Globus pallidus (tissue), 1 donor: Measurements from ENCODE around the gene DTNBP1.

Source experiments
- DNase-seq: peaks from one replicate; pipeline ENCODE4 v3.0.0-alpha.2; 2015; ENCODE audit warnings: low spot score

The DTNBP1 gene, protein sequence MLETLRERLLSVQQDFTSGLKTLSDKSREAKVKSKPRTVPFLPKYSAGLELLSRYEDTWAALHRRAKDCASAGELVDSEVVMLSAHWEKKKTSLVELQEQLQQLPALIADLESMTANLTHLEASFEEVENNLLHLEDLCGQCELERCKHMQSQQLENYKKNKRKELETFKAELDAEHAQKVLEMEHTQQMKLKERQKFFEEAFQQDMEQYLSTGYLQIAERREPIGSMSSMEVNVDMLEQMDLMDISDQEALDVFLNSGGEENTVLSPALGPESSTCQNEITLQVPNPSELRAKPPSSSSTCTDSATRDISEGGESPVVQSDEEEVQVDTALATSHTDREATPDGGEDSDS

DNA sequence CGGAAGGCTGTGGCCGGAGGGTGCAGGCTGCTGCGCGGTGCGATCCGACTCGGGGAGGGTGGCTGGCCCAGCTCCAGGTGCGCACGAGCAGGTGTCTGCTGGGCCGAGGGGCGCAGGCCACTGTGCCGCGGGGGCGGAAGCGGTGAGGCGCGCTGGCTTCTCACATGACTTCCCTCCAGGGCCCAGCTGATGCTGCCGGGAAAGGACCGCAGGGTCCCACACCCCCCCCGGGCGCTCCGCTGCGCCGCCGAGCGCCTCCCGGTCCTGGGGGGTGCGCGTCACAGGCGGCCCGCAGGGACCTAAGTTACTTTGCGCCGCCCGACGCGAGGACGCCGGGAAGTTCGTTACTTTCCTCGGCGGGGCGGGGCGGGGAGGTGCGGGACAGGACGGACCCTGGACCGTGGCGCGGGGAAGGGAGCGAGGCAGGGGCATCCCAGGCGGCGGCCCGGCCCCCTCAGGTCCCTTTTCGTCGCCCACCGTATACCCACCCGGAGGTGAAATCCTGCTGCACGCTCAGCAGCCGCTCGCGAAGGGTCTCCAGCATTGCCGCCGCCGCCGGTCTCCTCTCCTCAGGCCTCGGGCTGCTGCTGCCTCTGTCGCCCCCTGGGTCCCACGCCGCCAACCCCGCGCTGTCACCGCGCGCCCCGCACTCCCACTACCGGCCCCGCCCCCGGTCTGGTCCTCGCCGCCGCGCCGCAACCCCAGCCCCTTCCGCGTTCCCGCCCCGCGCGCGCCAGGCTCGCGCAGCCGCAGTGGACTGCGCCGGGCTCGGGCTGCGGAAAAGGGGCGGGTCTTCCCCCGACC, at the start of gene DTNBP1:
DTNBP1 (minus strand) TSS at position 703 of the 804 bp plus-strand sequence; CDS start at position 544, 159 bp downstream.
- peak; percentile 80 for DNase-seq

DNA sequence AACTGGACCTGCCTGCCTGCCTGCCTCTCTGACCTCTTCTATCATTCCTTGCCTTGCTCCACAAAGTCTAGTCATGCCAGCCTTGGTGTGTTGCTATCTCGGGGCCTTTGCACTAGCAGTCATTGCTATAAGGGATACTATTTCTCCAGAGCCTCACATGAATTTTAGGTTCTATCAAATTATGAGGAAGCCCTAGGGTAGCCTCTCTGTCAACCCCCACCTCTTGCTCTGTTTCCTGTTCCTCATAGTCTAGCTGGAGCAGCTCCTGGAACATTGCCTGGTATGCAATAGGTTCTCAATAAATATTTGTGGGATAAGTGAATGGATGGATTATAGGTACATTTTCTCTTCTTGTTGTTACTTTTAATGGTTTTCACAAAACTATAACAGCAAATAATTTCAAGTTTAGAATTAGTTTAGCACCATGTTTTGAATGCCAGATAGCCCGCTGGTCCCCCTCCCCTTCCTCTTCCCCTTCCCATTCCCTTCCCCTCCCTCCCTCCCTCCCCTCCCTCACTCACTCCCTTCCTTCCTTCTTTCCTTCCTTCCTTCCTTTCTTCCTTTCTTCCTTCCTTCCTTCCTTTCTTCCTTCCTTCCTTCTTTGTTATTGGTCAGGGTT, 46.9 kb upstream of the DTNBP1 start:
- DNase-seq: no peak

DNA sequence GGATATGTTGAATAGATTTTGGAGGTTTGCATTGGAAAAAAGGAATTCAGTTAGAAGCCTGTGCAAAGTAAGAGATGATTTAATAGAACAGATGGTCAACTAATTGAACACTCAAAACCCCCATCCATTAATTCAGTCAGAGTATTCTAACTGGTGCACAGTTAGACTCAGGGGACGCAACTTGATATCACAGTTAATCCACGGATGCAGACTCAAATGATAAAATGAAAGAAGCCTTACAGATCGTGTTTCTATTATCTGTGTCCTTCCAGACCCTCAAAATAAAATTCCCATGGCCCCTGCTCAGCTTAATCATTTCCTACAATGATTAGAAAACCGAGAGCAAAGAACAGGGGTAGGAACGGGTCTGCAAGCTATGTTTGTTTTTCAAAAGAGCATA, 45.4 kb upstream of the DTNBP1 start:
- DNase-seq: no peak

DNA sequence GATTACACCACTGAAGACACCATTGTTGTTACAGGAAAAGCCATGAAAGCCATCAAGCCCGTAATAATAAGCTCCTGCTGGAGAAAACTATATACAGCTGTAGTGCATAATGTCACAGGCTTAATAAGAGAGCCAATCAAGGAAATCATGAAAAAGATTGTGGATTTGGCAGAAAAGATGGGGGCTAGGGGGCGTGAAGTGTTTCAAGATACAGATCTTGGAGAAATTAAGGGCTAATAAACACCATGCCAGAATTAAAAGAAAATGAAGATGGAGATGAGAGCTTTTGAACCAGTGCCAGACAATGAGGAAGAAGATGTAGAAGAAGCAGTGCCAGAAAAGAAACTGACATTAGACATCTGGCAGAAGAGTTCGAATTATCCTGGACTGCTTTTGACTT, 43.2 kb upstream of the DTNBP1 start:
- no peak for DNase-seq

DNA sequence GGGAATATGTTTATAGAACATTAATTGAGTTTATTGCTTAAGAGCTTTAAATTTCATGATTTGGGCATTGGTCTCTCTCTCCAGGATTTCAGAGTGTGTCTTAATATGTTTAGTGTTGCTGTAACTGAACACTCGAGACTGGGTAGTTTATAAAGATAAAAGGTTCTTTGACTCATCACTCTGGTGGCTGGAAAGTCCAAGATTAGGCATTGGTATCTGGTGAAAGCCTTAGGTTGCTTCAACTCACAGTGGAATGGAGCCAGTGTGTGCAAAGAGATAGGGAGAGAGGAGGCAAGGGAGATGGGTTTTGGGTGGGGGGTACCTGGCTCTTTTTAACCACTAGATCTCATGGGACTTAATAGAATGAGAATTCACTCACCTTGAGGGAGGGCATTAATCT, 35.6 kb upstream of the DTNBP1 start:
- no peak for DNase-seq

DNA sequence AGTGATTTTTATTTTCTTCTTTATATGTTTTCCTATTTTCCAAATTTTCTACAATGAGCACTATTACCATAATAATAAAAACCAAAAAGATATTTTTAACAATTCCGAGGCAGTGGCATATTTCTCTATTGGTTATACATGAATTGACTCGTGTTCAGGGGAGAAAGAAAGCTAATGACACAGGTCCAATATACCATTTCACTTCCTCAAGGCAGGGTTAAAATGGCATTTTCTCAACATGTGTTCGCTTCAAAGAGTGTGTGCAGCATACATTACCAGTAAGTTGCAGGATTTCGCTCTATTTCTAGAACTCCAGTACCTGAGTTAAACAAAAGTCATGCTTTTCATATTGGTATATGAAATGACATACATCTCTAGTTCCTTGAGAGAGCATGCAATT, 35.1 kb upstream of the DTNBP1 start:
- no peak for DNase-seq

DNA sequence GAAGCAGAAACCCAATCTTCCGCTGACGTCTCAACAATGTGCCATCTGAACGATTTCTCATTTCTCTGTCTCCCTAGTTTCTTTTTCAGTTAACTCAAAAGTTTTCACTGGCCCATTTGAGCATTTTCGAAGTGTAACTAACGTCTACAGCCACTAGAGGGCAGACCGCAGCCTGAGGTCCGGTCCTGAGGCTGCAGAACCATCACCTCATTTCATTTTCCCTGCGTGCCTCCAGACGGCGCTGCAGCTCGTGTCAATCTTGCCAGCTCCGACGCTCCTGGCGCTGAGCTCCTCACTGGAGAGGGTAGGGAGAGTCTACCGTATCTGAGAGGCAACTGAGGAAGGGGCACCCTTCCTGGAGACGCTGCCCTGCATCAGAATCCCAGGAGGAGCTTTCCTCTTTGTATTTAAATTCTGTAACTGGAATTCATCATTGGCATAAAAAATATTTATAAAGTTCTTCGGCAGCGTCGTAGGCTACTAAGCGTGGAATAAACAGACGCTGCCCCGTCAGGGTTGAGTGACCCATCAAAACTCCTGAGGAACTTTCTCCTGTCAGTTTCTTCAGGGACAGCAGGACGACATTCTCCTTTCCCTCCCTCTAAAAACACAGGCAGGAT, 28.5 kb upstream of the DTNBP1 start:
- peak; percentile 90 for DNase-seq

DNA sequence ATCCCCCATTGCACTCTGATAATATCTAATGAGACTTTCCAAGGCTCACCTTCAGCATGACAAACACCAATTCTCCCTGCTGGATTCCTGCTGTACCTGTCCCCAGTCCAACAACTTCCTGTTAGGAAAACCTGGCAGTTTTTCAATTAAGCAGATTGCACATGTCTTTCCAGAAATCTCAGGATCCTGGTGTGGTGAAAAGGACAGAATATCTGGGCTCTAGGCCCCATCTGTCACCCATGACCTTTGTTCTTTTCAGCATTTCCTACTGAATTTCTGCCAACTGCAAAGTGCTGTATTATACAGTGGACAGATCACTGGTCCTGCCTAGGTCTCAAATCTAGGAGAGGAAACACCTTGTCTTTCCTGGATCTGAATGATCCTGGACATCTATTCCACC, 27.7 kb upstream of the DTNBP1 start:
- no peak for DNase-seq

DNA sequence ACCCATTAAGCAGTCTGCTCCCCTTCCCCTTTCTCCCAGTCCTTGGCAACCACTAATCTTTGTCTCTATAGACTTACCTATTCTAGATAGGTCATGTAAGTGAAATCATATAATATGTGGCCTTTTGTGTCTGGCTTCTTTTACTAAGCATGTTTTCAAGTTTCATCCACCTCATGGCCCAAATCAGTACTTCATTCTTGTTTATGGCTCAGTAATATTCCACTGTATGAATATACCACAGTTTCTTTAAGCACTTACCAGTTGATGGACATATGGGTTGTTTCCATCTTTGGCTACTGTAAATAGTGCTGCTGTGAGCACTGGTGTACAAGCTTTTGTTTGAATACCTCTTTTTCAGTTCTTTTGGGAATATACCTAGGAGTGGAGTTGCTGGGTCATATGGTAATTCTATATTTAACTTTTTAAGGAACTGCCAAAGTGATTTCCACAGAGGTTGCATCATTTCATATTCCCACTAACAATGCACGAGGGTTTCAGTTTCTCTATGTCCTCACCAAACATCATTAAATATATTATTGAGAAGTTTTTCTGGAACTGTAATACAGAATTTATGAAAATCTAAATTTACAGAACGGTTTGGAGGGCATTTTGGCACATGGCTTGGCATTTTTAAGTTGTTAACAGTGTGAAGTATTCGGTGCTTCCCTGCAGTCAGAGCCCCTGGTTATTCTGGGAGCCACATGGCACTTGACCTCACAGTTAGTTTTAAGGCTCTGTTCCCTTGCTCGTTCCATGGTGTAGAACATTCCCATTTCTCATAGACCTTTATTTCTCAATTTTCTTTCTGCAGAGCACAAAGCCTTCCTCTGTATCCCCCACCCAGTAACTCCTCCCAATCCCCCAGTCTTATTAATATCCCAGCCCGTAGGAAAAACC, 27.0 kb upstream of the DTNBP1 start:
- no peak for DNase-seq

DNA sequence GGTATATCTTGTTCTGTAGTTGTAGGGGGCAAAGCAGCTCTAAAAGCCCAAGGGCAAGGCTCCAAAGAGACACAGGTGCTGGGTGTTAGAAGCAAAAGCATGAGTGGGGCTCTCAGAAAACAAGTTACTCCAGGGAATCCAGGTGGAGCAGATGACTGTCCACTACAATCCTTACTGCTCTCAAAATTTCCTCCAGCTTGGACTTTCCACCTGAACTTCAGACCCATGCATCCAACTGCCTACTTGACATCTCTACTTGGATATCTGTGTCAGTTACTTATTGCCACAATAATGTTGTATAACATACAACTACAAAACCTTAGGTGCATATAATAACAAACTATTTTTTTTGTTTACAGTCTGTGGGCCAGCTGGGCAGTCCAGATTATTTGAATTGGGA, 22.8 kb upstream of the DTNBP1 start:
- no peak for DNase-seq

DNA sequence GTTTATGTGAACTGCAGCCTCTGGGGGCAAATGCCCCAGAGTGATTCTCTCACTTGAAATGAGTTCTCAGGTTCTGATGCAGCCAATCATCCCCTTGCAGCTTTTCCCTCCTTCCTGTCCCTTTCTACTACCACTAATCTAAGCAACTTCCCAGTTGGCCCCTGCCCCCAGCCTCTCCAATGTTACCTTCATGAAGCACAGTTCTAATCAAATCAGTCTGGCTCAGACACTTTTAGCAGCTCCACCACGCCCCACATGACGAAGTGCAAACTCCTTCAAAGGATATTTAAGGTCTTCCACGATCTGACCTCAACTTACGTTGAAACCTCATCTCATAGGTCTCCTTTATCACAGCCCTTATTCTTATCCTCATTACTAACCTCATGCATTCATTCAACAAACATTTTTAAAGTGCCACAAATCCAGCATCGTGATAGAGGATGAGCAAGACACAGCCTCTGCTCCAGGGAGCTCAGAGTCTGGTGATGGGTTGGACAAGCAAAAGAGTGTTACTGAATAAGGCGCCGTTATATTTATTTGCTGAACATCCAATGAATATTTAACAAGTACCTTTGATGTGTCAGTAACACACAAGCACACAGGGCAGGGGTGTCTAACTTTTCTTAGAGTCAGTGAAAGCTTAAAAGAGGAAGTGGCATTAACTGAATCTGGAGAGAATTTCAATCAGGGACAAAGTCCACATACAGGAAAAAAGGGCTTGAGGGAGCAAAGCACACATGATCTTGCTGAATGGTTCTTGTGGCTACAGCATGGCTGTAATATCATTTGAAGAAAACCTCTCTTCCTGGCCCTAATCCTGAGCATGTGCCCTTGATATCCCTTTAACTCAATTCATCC, 20.4 kb upstream of the DTNBP1 start:
- no peak for DNase-seq

DNA sequence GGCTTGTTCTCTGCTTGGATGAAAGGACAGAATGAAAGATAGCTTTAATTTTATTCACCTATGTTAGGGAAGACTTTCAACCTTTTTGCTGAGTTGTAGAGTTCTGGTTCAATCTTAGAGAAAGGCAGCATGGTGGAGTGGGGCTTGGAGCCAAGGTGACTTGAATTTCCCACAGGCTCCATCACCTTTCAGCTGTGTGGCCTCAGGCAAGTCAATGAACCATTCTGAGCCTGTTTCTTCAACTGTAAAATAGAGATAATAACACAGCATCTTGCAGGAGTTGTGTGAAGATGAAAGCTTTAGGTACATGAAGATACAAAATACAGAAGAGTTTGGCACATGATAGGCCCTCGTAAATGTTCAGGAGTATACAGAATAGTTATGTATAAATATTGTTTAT, 19.1 kb upstream of the DTNBP1 start:
- DNase-seq: no peak

DNA sequence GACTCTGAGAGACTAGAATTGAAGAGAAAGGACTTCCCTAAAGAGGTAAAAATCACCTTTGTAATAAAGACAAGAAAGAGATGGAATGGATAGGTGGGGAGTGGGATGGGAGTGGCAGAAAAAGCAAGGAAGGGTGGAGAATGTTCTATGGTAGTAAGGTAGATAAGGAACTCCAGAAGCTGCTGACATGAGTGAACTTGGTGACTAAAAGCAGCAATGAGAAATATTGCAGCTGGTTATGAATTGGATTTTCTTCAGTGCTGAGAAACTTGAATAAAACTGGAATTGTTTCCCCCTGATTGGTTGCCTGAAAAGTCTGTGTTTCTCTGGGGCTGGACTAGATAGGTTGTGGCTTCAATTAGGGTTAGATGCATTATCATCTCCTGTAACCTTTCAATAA, 15.7 kb upstream of the DTNBP1 start:
- no peak for DNase-seq

DNA sequence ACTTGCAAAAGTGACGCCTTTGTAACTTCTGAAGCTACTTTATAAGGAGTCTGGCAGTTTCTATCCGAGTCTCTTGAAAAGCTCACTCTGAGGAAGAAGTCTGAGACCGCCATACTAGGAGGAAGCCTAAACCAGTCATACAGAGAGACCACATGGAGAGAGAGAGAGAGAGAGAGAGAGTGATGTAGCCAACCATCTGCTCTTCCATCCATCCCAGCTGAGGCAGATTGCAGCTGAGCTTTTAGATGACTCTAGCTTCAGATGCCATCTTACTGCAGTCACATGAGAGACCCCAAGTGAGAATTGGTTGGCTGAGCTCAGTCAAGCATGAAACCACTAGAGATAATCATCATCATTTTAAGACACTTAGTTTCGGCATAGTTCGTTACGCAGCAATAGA, 15.0 kb upstream of the DTNBP1 start:
- DNase-seq: no peak

DNA sequence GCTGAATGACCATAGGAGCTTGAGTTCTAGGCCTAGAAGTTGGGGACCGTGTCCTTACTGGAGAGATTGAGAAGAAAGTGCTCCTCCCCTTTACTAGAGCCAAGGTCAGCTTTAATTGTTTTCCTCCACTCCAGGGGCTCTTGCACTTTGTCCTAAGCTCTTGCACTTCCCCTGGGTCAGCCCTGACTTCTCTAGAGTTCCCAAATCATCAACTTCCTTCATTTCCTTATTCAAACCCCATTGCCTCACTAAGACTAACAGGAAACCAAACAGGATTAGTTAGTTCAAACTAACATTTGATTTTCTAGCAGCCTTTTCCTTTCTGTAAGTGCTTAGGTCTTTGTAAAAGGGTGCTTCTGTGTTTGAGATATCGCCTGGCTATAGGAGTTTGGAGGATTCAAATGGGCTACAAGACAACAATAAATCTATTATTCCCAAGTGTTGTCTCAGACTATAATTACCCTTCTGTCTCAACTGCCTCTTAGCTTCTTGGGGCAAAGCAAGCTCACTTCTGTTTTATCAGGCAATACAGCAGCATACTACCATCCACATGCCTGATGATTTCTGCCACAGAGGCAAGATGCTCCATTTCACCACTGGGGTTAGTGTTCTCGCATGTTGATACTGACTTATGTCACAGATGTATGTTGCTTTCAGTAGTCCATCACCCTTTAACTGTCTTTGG, 12.8 kb upstream of the DTNBP1 start:
- peak; percentile 60 for DNase-seq

DNA sequence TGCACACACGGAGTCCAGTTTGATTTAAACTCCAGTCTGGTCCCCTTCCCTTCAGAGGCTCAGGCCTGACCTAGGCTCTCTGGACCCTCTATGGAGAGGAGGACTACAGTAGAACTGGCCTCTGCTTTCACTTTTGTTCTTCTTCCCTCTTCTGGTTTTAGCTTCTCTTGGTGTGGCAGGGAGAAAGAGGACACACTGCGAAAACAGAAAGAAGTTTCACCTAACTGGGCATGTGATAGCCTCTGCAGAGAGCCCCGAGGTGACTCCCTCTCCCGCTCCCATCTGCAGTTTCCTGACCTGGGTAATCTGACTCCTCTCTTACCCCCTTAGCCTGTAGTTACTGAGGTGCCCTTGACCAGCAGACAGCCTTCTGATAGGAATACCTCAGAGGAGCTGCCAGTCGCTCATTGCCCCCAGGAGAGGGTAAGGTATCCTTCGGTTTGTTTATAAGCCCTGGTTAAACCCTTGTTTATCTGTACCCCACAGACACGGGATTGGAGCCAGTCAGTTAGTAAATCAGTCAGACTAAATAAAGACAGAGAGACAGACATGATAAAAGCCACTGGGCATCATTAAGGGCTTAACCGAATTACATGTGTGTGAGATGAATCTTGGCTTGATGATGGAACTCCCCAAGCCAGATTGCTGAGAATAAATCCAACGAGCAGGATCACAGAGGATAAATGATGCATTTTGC, 12.0 kb upstream of the DTNBP1 start:
- no peak for DNase-seq

DNA sequence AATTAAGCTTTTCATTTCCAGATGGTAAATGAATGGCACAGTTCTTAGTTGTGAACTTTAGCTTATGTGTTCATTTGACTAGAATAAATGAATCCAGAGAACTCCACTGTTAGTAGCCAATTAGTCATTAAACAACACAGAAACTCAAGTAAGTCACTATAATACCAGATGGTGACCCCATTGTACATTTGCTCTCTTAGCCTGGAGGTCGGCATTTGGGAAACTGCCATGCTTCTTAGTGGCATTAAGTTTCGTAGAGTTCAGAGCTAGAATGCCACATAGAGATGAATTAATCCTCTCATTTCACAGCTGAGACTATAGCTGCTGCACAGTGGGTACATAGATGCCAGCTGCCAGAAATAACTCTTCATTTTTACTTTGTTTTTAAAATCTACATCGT, 10.8 kb upstream of the DTNBP1 start:
- DNase-seq: no peak

DNA sequence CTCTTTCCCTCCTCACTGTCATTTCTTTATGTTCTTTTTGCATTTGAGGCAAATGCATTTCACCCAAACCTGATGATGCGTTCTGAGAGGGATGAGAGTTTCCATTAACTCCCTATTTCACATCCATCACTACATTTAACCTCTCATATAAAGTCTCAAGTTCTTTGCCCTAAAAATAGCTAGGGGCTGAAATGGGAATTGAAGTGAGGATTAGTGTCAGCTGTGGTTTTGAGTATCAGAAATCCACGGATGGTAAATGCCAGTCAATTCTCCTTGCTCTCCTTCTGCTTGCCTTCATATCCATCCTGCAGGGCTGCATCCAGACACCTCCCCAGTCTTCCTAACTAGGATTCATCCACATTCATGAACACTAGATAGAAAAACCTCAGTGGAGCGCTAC, 10.0 kb upstream of the DTNBP1 start:
- no peak for DNase-seq

DNA sequence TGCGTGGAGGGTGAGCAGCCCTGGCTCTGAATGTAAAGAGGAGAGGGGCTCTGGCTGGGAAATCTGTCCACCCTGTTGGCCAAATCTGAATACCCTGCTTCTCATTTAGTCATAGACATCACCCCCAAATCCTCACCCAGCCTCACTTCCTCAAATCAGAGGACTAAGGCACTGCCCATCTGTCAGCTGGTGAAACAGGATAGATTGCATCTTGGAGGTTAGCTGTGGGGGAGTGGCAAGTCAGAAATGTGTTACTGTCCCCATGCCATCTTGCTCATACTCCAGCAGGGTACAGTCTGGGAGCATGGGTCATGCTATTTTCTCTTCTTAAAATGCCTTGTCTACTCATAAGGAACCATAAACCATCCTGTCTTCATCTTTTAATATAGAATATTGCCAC, 9.5 kb upstream of the DTNBP1 start:
- no peak for DNase-seq
